HepG2 (cell line): Measurements from ENCODE around the gene VEPH1.

Experiments used
- CBX5 ChIP-seq: sonication (generic); formaldehyde crosslinking; IDR thresholded peaks from 2 replicates; pipeline ENCODE4 v1.4.0; 2020; ENCODE audit warnings: missing genetic modification reagents, borderline replicate concordance
- DNMT1 ChIP-seq: sonication (generic); formaldehyde crosslinking; IDR thresholded peaks from 2 replicates; pipeline ENCODE4 v1.5.1; 2020; ENCODE audit warnings: mild to moderate bottlenecking, missing genetic modification reagents
- FOXK2 ChIP-seq: fragments of 450-650 bp; IDR thresholded peaks from 2 replicates; pipeline ENCODE4 v1.6.1; 2016
- JUN ChIP-seq: sonication (generic); formaldehyde crosslinking; IDR thresholded peaks from 2 replicates; pipeline ENCODE4 v1.4.0; 2020; ENCODE audit warnings: mild to moderate bottlenecking, missing genetic modification reagents
- POLR2A ChIP-seq, 2 experiments: IDR thresholded peaks; 2 replicates each; pipeline ENCODE4 v1.6.1; 2011; ENCODE audit warnings: low read depth in 2 of 2, low read length in 2 of 2, mild to moderate bottlenecking in 1 of 2, moderate library complexity in 1 of 2; ENCODE audit not compliant: insufficient read depth in 1 of 2
- RORA ChIP-seq: sonication (generic); formaldehyde crosslinking; IDR thresholded peaks from 2 replicates; pipeline ENCODE4 v1.5.0; 2020; ENCODE audit warnings: mild to moderate bottlenecking, missing genetic modification reagents, moderate library complexity
- SP1 ChIP-seq, 2 experiments: fragments of 450-650 bp in 1 of 2; sonication (generic) in 1 of 2; formaldehyde crosslinking in 1 of 2; IDR thresholded peaks; 2 replicates each; pipeline versions ENCODE4 v1.4.0 to v1.6.1; 2016 to 2020; ENCODE audit warnings: missing genetic modification reagents in 1 of 2
- STAT6 ChIP-seq: sonication (generic); formaldehyde crosslinking; IDR thresholded peaks from 2 replicates; pipeline ENCODE4 v1.4.0; 2020; ENCODE audit warnings: missing genetic modification reagents, mild to moderate bottlenecking, borderline replicate concordance
- ZBTB2 ChIP-seq: sonication (generic); formaldehyde crosslinking; IDR thresholded peaks from 2 replicates; pipeline ENCODE4 v1.8.0; 2022; ENCODE audit warnings: low read depth, missing genetic modification reagents
- ZFYVE20 ChIP-seq: sonication (generic); formaldehyde crosslinking; IDR thresholded peaks from 2 replicates; pipeline ENCODE4 v1.8.0; 2023; ENCODE audit warnings: low read depth, mild to moderate bottlenecking, moderate library complexity, missing genetic modification reagents, borderline replicate concordance
- ZNF274 ChIP-seq: sonication (generic); formaldehyde crosslinking; IDR thresholded peaks from 2 replicates; pipeline ENCODE4 v1.5.1; 2020; ENCODE audit warnings: mild to moderate bottlenecking, missing genetic modification reagents
- ZNF777 ChIP-seq: sonication (generic); formaldehyde crosslinking; IDR thresholded peaks from 2 replicates; pipeline ENCODE4 v1.4.0; 2020; ENCODE audit warnings: missing genetic modification reagents
- TF ChIP-seq, protein P1 (sequence below): sonication (generic); formaldehyde crosslinking; IDR thresholded peaks from 2 replicates; pipeline ENCODE4 v1.5.0; 2020; ENCODE audit warnings: mild to moderate bottlenecking, missing genetic modification reagents, moderate library complexity
- TF ChIP-seq, protein P2 (sequence below): fragments of 450-650 bp; IDR thresholded peaks from 2 replicates; pipeline ENCODE4 v1.6.1; 2017

GRCh38 chr3:157518881-157519280 is 15.7 kb upstream of the VEPH1 start:
- TF ChIP-seq ZBTB2 (CRISPR knock-in tag) (no peak), ZFYVE20 (CRISPR knock-in tag) (no peak), FOXK2 (no peak), CBX5 (CRISPR knock-in tag) (no peak), RORA (CRISPR knock-in tag) (no peak), STAT6 (CRISPR knock-in tag) (no peak), ZNF274 (CRISPR knock-in tag) (no peak), POLR2A (IDR thresholded peaks at IDR 0.05; ENCODE audit: insufficient read depth in 1 of 2, low read depth in 2 of 2, low read length in 2 of 2) (no peak), DNMT1 (CRISPR knock-in tag) (no peak), JUN (CRISPR knock-in tag) (no peak), SP1 (IDR thresholded peaks at IDR 0.05) (no peak), SP1 (CRISPR knock-in tag; IDR thresholded peaks at IDR 0.05) (no peak), ZNF777 (no peak)
- TF ChIP-seq, protein P1, sequence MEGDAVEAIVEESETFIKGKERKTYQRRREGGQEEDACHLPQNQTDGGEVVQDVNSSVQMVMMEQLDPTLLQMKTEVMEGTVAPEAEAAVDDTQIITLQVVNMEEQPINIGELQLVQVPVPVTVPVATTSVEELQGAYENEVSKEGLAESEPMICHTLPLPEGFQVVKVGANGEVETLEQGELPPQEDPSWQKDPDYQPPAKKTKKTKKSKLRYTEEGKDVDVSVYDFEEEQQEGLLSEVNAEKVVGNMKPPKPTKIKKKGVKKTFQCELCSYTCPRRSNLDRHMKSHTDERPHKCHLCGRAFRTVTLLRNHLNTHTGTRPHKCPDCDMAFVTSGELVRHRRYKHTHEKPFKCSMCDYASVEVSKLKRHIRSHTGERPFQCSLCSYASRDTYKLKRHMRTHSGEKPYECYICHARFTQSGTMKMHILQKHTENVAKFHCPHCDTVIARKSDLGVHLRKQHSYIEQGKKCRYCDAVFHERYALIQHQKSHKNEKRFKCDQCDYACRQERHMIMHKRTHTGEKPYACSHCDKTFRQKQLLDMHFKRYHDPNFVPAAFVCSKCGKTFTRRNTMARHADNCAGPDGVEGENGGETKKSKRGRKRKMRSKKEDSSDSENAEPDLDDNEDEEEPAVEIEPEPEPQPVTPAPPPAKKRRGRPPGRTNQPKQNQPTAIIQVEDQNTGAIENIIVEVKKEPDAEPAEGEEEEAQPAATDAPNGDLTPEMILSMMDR = no peak
- TF ChIP-seq, protein P2, sequence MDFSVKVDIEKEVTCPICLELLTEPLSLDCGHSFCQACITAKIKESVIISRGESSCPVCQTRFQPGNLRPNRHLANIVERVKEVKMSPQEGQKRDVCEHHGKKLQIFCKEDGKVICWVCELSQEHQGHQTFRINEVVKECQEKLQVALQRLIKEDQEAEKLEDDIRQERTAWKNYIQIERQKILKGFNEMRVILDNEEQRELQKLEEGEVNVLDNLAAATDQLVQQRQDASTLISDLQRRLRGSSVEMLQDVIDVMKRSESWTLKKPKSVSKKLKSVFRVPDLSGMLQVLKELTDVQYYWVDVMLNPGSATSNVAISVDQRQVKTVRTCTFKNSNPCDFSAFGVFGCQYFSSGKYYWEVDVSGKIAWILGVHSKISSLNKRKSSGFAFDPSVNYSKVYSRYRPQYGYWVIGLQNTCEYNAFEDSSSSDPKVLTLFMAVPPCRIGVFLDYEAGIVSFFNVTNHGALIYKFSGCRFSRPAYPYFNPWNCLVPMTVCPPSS = no peak
